Cardiac muscle cell (in vitro differentiated cells and primary cell): ENCODE results near the gene ARHGAP26. TPM values are rescaled to one million over a fixed set of nuclear protein-coding genes. Genes with fewer than 3 reads are reported as not detected.

Experiments
- DNase-seq, 2 donors: peaks; one replicate each; pipeline versions ENCODE4 v3.0.0 to v3.0.0-alpha.2; 2010 to 2017; ENCODE audit warnings: low read depth in 1 of 2, low spot score in 1 of 2
- H3K27ac ChIP-seq: fragments of 200-600 bp; sonication (generic); 2 replicates; pipeline ENCODE4 v1.5.1; 2016
- H3K27me3 ChIP-seq: fragments of 200-600 bp; sonication (generic); 2 replicates; pipeline ENCODE4 v1.6.0; 2016; ENCODE audit warnings: control low read depth
- H3K36me3 ChIP-seq: fragments of 200-600 bp; sonication (generic); 2 replicates; pipeline ENCODE4 v1.5.1; 2016; ENCODE audit warnings: control low read depth
- H3K4me1 ChIP-seq: fragments of 200-600 bp; sonication (generic); 2 replicates; pipeline ENCODE4 v1.8.1; 2017; ENCODE audit warnings: low read depth, mild to moderate bottlenecking, mixed run types
- H3K4me3 ChIP-seq: fragments of 200-600 bp; sonication (generic); 2 replicates; pipeline ENCODE4 v1.5.1; 2016; ENCODE audit warnings: mild to moderate bottlenecking
- H3K9me3 ChIP-seq: fragments of 200-600 bp; sonication (generic); 2 replicates; pipeline ENCODE4 v1.5.1; 2017; ENCODE audit warnings: low read depth, mild to moderate bottlenecking, control low read depth
- CTCF ChIP-seq: IDR thresholded peaks from 2 replicates; pipeline ENCODE4 v1.5.1; 2012; ENCODE audit warnings: low read depth, mild to moderate bottlenecking, low read length
- polyA plus RNA-seq: library from polyadenylated mRNA; unstranded; fragments of >200 nt; fragmentation: Nextera tagmentation; extraction: Ambion mirVana; gene quantifications from 2 replicates; pipeline ENCODE4 v1.2.1, GENCODE V29; 2016
- total RNA-seq: library from RNA; depleted of rRNA; stranded (reverse); fragments of >200 nt; gene quantifications from 2 replicates; pipeline ENCODE4 v1.2.3, GENCODE V29; 2016

ARHGAP26 gene
- total and polyA plus RNA-seq, 2 experiments from 2014 or later, result 12.7 to 16.2 TPM

- H3K27ac ChIP-seq, result no peak overlapping the region
- TF ChIP-seq CTCF, result no peak
- DNase-seq, result peak in 1 of 2 donors; percentile 74
Observed at GRCh38 chr5:143008809-143009521, 238.8 kb downstream of the ARHGAP26 start.

GRCh38 chr5:143010351-143010750 is 240.2 kb downstream of the ARHGAP26 start:
- H3K4me3 ChIP-seq, result no peak overlapping the region
- no peaks in the 10 kb centered on the region for H3K27me3 ChIP-seq
- no peak overlapping the region for H3K27ac ChIP-seq
- no peaks in the 10 kb centered on the region for H3K9me3 ChIP-seq
- no peaks in the 10 kb centered on the region for H3K36me3 ChIP-seq
- H3K4me1 ChIP-seq, result peaks cover 11% of the 10 kb centered on the region
- TF ChIP-seq CTCF, result no peak
- no peak for DNase-seq

More at GRCh38 chr5:143008809-143009521, 238.8 kb downstream of the ARHGAP26 start:
- H3K4me3 ChIP-seq, result no peak overlapping the region
- peaks cover 11% of the 10 kb centered on the region for H3K4me1 ChIP-seq
- H3K9me3 ChIP-seq, result no peaks in the 10 kb centered on the region
- H3K27me3 ChIP-seq, result no peaks in the 10 kb centered on the region
- H3K36me3 ChIP-seq, result no peaks in the 10 kb centered on the region

GRCh38 chr5:143011585-143011984 is 241.4 kb downstream of the ARHGAP26 start:
- Histone ChIP-seq H3K4me3 (no peak overlapping the region), H3K36me3 (no peaks in the 10 kb centered on the region), H3K27me3 (no peaks in the 10 kb centered on the region), H3K4me1 (peaks cover 8% of the 10 kb centered on the region), H3K9me3 (no peaks in the 10 kb centered on the region), H3K27ac (no peak overlapping the region)
- TF ChIP-seq CTCF, result no peak
- peak in 1 of 2 donors; percentile 78 for DNase-seq

GRCh38 chr5:143013176-143013891 is 243.2 kb downstream of the ARHGAP26 start:
- Histone ChIP-seq H3K27me3 (no peaks in the 10 kb centered on the region), H3K36me3 (no peaks in the 10 kb centered on the region), H3K4me1 (no peaks in the 10 kb centered on the region), H3K9me3 (no peaks in the 10 kb centered on the region), H3K27ac (no peak overlapping the region), H3K4me3 (no peak overlapping the region)
- DNase-seq, result no peak
- no peak for TF ChIP-seq CTCF

- Histone ChIP-seq H3K27me3 (no peaks in the 10 kb centered on the region), H3K27ac (no peak overlapping the region), H3K36me3 (no peaks in the 10 kb centered on the region), H3K9me3 (no peaks in the 10 kb centered on the region), H3K4me3 (no peak overlapping the region), H3K4me1 (peaks cover 3% of the 10 kb centered on the region)
- TF ChIP-seq CTCF, result peak; percentile 47
- peak; percentile 22 to 73 for DNase-seq
Observed at GRCh38 chr5:143014017-143014651, 244.0 kb downstream of the ARHGAP26 start.
